Left lobe of liver (tissue), 2 donors: Measurements from ENCODE around the gene NCOA7. TPM values are rescaled to one million over a fixed set of nuclear protein-coding genes. Genes with fewer than 3 reads are reported as not detected.
"Not testable (repeated sequence)": the region's sequence is repeated elsewhere in the genome, so short reads cannot be mapped to it uniquely, and the experiment has no call there.

Experiments used
- ATAC-seq: fragments of 200-7000 bp; cut with Tn5 transposase; one replicate; pipeline ENCODE4 v1.9.1; 2020; ENCODE audit warnings: mild to moderate bottlenecking, moderate library complexity
- DNase-seq: peaks from one replicate; pipeline ENCODE4 v3.0.0-alpha.2; 2020; ENCODE audit warnings: low spot score
- total RNA-seq: library from RNA; stranded (reverse); gene quantifications from one replicate; pipeline ENCODE4 v1.2.1, GENCODE V29; 2021
- donor health status: DM: no; HTN: no; CAD: no; lungs with moderate emphysema.
- donor health status: DM: no; HTN: yes; CAD: no.

NCOA7 gene
- total RNA-seq, 1 donor from 2014 or later = 12.4 TPM

DNA sequence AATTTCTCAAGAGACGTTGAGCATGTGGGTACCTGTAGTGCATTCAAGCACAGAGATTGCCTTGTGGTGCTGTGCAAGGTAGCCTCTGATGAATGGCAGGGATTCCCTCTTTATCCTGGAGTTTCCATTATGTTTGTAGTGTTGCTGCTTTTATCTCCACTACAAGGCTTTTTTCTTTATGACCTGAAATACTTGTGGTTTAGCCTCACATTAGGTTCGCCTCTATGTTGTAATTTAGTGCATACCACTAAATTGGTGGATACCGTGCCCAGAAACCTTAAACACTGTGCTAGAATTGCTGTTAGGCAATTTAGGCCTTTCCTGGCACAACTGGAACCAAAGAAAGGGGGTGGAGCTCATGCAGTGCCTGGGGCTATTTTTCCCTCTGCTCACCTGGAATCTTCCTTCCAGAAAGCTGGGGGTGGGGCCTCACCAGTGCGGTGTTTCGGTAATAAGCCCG, 76.8 kb downstream of the NCOA7 start:
- ATAC-seq (peak; percentile 37), DNase-seq (no peak)

DNA sequence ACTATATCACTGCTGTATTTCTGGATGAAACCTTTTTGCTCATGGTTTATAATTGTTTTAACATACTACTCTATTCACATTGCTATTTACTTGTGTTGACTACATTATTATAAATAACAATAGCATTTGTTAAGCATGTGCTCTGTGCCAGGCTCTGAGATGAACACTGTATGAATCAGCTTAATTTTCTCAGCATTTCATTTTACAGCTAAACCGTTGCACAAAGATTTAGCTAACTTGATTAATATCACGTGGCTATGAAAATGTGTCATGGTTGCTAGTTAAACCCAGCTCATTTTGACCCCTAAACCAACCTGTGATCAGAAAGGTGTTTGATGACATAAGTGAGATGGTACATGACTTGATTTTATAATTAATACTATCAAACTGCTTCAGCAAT, 77.5 kb downstream of the NCOA7 start:
- ATAC-seq (no peak), DNase-seq (no peak)

DNA sequence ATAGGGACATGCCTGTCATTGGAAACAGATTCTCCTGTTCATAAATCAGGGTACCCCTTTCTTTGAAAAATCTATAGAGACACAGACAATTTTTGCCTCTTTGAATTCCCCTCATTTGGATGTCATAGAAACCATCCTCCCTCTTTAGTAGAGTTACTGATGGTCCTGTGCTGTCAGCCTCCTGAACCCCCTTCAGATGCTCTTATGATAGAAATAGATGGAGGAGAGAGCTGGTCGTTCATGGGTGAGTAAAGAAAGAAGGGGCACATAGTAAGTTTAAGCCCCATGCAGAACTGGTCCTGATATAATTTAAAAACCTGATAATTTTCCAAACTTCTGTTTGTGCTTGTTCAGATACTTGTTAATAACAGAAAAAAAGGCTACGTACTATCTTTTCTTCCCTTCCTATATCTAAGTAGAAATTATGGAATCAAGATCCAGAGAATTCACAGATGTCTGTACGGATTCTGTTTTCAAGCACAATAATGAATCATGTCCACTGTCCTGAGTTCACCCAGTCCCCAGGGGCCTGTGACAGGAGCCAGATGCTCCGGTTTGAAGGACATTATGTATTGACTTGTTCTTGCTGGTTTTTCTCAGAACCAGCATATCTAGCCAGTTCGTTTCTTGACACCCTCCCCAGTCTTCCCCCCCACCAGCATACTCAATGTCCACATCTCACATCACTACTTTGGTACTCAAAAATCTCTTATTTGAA, 78.1 kb downstream of the NCOA7 start:
- ATAC-seq (no peak), DNase-seq (no peak)

DNA sequence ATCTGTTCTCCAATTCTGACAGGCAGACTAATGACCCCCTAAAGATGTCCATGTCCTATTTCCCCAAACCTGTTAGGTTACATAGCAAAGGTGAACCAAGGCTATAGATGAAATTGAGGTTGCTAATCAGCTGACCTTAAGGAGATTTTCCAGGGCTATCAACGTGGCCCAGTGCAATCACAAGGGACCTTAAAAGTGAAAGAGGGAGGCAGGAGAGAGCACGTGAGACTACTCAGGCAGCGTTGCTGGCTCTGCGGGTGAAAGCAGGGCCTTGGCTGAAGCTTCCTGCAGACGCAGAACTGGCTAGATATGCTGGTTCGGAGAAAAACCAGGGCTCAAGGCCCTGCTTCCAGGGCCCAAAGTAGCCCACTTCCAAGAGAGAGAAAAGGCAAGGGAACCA, 78.7 kb downstream of the NCOA7 start:
- DNase-seq (no peak), ATAC-seq (no peak)

DNA sequence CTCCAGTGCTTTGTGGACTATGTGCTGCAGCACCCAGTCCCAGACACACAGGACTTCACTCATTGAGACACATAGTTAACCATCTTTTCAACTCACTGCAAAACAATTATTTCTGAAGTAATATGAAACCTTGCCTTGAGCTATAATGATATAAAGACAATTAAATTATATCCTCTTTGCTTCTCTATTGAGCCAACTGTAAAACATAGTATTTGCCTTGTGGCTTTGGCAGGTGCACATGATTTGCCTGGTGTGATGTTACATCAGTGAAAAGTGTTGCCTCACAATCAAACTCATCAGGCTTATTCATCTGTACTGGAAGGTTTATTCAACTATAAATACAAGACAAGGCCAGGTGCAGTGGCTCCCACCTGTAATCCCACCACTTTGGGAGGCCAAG, 80.6 kb downstream of the NCOA7 start:
- ATAC-seq = no peak
- DNase-seq = no peak

DNA sequence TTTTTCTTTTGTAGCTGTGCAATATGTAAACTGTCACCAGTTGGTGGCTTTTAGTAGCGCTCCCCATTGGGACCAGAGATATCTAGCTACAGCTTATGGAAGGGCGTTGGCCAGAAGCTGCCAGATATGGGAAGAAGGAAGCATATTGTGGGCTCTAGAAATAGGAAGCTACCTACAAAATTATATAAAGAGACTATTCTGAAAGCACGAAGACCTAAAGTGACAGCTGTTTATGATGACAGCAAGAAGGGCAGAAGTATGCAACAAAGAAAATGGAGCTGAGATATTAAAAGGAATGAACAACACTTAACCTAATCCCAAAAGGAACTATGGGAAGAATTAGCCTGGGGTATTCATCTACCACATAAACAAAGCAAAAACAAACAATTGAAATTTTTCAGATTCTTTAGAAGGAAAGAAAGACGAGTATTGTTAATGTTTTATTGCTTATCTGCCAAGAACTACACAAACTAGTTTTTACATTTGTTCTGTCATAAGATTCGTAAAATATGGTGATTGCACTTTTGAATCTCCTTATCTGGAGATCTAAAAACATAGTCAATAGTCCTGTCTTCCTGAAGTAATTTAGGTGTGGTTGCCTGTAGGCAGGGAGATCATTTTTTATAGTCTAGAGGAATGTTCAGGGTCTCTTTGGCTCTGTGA, 81.6 kb downstream of the NCOA7 start:
- DNase-seq (no peak), ATAC-seq (no peak)

DNA sequence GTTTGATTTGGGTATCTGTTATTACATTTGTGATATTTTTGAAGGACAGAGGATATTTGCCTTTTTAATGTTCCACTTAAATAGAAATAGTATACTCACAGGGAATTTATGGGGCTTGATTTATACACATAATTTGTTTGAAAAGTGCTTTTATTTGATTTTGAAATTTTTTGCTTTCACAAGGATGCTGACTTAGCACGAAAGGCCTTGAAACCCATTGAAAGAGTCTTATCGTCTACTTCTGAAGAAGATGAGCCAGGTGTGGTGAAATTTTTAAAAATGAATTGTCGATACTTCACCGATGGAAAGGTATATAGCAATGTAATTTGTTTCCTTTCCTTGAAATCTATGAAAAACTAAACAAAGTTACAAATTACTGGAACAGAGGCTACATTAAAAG, 91.5 kb downstream of the NCOA7 start:
- DNase-seq (no peak), ATAC-seq (no peak)

DNA sequence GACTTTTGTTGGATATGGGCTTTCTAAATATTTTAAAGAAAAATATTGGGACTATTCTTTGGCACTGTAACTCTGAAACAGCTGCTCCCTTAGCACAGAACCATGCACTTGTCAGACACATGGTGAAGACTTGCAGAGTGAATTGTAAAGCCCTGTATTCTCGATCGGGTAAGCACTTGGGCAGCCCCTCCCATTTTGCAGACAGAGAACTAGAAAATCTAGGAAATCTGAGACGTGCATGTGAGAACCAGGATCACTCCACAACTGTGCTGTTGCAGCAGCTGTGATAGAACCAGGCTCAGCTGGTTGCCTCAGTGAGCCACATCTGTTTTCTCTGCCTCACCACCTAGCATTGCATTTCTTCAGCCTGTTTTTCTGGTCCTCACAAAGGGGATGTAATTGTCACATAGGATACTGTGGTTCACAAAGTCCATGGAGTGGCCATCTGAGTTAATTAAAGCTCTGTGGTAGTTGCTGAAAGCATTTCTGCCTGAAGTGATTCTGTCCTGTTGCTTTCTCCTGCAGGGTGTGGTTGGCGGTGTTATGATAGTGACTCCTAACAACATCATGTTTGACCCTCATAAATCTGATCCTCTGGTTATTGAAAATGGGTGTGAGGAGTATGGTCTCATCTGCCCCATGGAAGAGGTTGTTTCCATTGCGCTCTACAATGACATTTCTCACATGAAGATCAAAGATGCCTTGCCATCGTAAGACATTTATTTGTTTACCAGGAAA, 94.0 kb downstream of the NCOA7 start:
- no peak for DNase-seq

DNA sequence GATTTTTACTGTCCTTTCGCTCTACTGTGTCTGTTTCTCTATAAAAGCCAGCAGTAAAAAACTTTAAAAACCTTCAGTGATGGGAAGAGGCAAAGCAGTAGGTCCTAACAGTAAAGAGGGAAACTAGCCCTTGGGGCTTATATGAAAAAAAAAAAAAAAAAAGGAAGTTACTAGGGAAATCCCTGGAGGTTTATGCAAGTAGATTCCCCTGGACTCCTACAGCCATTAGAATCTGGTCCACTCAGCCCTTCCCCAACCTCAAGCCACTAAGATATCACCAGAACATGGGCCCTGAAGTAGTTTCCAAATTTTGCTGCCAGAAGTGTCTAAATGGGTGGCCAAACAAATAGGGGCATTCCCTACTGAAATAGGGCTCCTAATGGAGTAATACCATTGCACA, 95.3 kb downstream of the NCOA7 start:
- ATAC-seq (no peak), DNase-seq (no peak)

More for the DNA sequence above, 94.0 kb downstream of the NCOA7 start:
- ATAC-seq = no peak

DNA sequence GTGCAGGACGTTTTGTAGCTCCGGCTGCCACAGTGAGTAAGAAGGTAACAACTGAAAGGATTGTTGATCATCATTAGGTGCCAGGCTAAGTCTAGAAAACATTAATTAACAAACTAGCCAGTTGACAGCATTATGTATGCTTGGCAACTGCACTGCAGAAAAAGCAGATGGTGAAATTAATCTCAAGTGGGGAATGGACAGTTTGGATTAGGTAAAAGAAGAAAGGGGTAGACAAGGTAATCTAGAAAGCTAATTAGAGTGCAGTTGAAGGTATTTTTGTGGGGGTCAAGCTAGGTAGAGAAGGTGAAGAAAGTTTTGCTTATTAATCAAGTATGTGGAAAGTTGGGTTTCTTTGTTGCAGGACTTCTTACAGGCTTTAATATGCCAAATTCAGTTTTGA, 96.2 kb downstream of the NCOA7 start:
- ATAC-seq = no peak
- no peak for DNase-seq

DNA sequence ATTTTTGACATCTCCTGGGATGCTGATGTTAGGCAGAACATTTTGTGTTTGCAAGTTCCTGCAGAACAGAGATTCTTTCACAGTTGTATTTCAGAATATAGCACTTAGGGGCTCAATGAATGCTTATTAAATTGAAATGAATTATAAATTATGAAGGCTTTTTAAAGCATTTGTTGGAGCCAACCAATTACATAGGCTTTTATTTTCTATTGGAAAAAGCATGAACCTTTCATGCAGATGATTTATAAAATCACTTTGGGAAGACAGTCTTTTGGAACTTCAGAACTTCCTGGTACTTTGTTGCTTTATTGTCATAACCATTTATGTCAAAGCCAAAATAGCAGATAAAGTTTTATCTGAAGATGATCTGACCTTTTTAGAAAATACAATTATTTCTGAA, 96.6 kb downstream of the NCOA7 start:
- no peak for ATAC-seq
- DNase-seq = no peak

DNA sequence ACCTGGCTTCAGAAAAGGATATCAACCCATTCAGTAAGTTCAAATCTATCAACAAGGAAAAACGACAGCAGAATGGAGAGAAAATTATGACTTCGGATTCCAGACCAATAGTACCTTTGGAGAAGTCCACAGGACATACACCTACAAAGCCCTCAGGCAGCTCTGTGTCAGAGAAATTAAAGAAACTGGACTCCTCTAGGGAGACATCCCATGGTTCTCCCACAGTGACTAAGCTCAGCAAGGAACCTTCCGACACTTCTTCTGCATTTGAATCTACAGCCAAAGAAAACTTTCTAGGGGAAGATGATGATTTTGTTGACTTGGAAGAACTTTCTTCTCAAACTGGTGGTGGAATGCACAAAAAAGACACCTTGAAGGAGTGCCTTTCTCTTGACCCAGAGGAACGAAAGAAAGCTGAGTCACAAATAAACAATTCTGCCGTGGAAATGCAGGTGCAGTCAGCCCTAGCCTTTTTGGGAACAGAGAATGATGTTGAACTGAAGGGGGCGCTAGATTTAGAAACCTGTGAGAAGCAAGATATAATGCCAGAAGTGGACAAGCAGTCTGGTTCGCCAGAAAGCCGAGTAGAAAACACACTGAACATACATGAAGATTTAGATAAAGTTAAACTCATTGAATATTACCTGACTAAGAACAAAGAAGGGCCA, 98.4 kb downstream of the NCOA7 start:
- ATAC-seq (peak; percentile 81), DNase-seq (no peak)

DNA sequence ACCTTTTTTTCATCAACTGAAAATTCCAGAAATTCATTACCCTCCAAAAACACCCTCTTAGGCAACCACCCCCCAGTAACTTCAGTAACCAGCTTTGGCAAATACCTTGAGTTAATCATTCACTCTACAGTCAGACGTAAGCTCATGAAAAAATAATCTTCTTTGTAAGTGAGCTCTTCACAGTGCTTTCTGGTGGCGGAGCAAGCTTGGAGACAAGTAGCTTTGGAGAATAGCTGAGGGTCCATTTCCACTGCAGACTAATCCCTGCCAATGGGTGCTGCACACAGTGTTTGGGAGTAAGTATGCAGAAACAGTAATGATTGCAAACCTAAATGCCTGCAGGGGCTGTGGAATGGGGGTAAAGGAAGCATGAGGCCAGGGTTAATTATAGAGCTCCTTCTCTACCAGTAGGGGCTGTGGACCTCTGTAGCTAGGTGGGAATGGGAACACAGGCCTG, 109.0 kb downstream of the NCOA7 start:
- ATAC-seq = peak; percentile 91
- DNase-seq = peak; percentile 59

DNA sequence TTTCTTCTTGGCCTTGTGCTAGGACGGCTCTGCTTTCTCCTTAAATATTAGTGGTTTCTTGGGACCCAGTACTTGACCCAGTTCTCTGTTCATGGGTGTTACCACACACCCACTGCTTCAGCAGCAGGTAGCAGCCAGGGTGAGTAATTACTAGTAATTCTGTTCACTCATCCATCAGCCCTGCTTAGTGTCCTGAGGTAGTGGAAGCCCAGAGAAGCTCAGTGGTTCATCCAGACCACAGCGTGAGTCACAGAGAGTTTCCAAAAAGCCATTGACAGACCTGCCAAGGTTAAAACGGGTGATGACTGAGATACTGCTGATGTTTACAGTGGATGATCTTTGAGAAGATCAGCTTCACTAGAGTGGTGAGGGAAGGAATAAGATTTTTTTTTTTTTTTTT, 114.1 kb downstream of the NCOA7 start:
- no peak for ATAC-seq
- DNase-seq = no peak

DNA sequence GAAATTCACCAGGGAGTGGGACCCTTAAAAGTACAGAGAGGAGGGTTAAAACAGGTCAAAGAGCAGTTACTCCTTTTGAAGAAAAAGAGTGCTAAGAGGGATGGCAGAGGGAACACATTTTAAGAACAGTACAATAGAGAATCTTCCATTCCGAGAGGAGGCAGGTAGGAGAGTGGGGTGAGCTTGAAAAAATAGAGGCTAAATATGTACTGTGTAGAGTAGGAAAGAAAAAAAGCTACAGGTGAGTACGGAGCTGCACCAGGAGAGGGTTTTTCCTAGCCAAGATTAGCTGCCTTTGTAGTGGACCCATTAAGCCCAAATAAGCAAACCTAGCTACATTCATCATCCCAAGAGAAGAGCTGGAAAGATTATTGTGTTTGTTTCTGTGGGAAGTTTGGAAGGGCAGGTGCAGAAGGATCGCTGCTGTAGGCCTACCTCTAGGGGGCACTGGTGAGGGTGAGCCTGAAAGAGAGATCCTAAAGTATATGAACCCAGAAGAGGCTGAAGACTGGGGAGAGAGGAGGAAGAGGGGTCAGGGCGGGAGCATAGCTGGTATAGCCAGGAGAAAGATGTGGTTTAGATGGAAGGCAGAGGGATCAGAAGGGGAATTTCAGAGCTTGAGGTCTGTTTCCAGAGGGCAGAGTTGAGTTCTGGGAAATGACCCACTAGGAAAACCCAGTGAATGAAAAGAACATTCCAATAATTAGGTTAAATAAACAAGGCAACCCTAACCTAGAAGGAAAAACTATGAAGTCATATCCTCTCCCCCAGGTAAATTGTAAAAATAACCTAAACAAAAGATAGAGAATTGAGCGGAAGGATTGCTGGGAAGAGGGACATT, 115.6 kb downstream of the NCOA7 start:
- peak; percentile 84 for ATAC-seq
- DNase-seq = no peak

DNA sequence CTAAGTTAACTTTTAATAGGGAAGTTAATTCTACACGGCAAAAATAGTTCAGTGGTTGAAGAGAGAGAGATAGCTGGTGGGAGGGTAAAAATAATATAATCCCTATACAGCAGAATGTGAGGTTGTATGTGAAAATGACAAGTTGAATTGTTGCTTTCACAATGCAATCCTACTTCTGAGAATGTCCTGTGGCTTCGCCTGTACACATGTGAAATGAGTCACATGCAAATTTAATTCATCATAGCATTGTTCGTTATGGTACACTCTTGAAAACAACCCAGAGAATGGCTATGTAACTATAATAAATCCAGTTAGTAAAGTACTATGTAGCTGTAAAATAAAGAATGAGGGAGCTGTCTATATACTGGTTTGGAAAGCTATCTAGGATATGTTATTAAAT, 119.8 kb downstream of the NCOA7 start:
- ATAC-seq = no peak

DNA sequence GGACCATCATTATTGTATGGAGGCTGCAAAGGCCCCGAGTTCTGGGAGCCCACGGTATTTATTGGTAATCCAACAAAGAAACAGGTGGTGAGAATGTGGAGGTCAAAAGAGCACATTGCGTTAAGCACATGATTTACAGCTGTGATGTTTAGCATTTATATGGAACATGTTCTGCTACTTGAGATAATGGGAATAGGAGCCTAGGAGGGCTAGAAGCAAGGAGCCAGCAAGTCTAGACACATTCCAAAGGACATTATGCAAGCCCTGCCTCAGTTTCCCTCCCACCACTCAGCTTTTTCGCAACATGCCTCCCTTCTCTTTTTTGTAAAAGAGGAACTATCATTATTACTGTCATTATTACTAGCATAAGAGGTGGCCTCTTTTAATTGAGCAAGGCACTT, 120.3 kb downstream of the NCOA7 start:
- DNase-seq = not testable (repeated sequence)

More for the DNA sequence above, 119.8 kb downstream of the NCOA7 start:
- DNase-seq = no peak

DNA sequence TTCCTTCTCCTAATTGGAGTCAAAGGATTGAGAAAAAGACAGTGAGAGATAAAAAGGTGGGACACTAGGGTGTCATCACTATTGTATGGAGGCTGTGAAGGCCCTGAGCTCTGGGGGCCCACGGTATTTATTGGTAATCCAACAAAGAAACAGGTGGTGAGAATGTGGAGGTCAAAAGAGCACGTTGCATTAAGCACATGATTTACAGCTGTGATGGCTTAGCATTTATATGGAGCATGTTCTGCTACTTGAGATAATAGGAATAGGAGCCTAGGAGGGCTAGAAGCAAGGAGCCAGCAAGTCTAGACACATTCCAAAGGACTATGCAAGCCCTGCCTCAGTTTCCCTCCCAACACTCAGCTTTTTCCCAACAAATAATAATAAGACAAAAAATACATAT, 121.7 kb downstream of the NCOA7 start:
- DNase-seq, ATAC-seq: not testable (repeated sequence)

More for the DNA sequence above, 120.3 kb downstream of the NCOA7 start:
- ATAC-seq = not testable (repeated sequence)

DNA sequence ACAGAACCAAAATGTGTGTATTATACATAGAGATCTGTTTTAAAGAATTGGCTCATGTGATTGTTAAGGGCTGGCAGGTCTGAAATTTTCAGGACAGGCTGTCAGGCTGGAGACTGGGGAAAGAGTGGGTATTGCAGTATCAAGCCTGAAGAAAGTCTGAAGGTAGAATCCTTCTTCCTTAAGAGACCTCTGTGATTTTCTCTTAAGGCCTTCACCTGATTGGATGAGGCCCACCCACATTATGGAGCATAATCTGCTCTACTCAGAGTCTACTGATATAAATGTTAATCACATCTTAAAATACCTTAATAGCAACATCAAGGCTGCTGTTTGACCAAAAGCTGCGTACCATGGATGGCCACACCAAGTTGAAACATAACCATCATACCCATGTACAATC, 122.4 kb downstream of the NCOA7 start:
- DNase-seq (no peak), ATAC-seq (no peak)

DNA sequence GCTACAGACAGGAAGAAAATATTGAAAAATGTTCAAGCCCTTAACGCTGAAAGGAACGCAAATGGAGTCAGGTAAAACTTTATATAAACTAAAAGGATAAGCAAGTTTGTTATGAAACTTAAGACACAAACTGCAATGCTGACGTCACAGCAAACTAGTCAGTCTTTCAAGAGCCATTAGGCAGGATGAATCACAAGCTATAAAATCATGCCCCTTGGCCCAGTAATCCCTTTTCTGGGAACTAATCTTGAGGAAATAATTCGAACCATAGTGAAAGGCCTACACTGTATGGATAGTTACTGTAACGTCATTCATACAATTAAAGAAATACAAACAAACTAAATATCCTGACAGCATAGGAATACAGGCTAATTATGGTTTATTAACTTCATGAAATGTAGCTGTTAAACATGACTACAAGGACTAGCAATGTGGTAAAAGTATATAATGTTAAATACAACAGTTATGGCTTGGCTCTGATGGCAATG, 123.1 kb downstream of the NCOA7 start:
- ATAC-seq (no peak), DNase-seq (no peak)
